ENCODE measurements around the gene DONSON.

GRCh38 chr21:33569991-33570390 lies 18.5 kb downstream of the DONSON start:
- TF ChIP-seq CTCF (IDR thresholded peaks at IDR 0.05; ENCODE audit: low read depth, low read length): no peak
- no peak for TF ChIP-seq EZH2phosphoT487 (IDR thresholded peaks at IDR 0.05; ENCODE audit: low read depth)

Measured in OCI-LY3 (cell line).